H9 (cell line): ENCODE results near the gene DDAH2. TPM values are rescaled to one million over a fixed set of nuclear protein-coding genes. Genes with fewer than 3 reads are reported as not detected.

Experiments used
- DNase-seq: peaks from one replicate; pipeline ENCODE4 v3.0.0-alpha.2; 2017
- H2AFZ ChIP-seq: one replicate; pipeline ENCODE4 v1.6.1; 2013; ENCODE audit warnings: mild to moderate bottlenecking, low read length, control low read depth, moderate library complexity
- H2AK5ac ChIP-seq: 2 replicates; pipeline ENCODE4 v1.6.1; 2013; ENCODE audit warnings: low read length, control low read depth, mixed read lengths; ENCODE audit not compliant: insufficient read length
- H2BK120ac ChIP-seq: one replicate; pipeline ENCODE4 v1.6.1; 2013; ENCODE audit warnings: low read depth, mild to moderate bottlenecking, low read length, control low read depth, inconsistent platforms; ENCODE audit not compliant: poor library complexity, severe bottlenecking
- H2BK12ac ChIP-seq: 2 replicates; pipeline ENCODE4 v1.6.1; 2013; ENCODE audit warnings: low read length, control low read depth, mixed read lengths, low read depth; ENCODE audit not compliant: insufficient read length
- H2BK15ac ChIP-seq: 2 replicates; pipeline ENCODE4 v1.6.1; 2013; ENCODE audit warnings: low read depth, low read length, control low read depth
- H2BK20ac ChIP-seq: one replicate; pipeline ENCODE4 v1.6.1; 2013; ENCODE audit warnings: low read depth, mild to moderate bottlenecking, low read length, control low read depth, inconsistent platforms; ENCODE audit not compliant: poor library complexity, severe bottlenecking
- H2BK5ac ChIP-seq: 2 replicates; pipeline ENCODE4 v1.6.1; 2013; ENCODE audit warnings: low read length, control low read depth, mixed read lengths; ENCODE audit not compliant: insufficient read length
- H3K14ac ChIP-seq: 2 replicates; pipeline ENCODE4 v1.6.1; 2013; ENCODE audit warnings: low read length, control low read depth; ENCODE audit not compliant: insufficient read depth
- H3K18ac ChIP-seq: 2 replicates; pipeline ENCODE4 v1.6.1; 2013; ENCODE audit warnings: low read depth, mild to moderate bottlenecking, mixed read lengths, low read length, control low read depth; ENCODE audit not compliant: insufficient read length
- H3K23ac ChIP-seq: 2 replicates; pipeline ENCODE4 v1.6.1; 2013; ENCODE audit warnings: low read length, control low read depth, mixed read lengths, low read depth; ENCODE audit not compliant: insufficient read length
- H3K23me2 ChIP-seq: 2 replicates; pipeline ENCODE4 v1.6.1; 2013; ENCODE audit warnings: low read depth, mild to moderate bottlenecking, mixed read lengths, low read length, control low read depth; ENCODE audit not compliant: insufficient read length, poor library complexity, severe bottlenecking
- H3K27ac ChIP-seq: 2 replicates; pipeline ENCODE4 v1.5.1; 2013; ENCODE audit warnings: low read length, control low read depth, mixed read lengths, low read depth; ENCODE audit not compliant: insufficient read length
- H3K27me3 ChIP-seq: 2 replicates; pipeline ENCODE4 v1.6.1; 2013; ENCODE audit warnings: low read length, control low read depth, inconsistent platforms; ENCODE audit not compliant: insufficient read depth
- H3K4ac ChIP-seq: 2 replicates; pipeline ENCODE4 v1.6.1; 2013; ENCODE audit warnings: low read depth, mild to moderate bottlenecking, control low read depth, inconsistent platforms, low read length, moderate library complexity
- H3K4me1 ChIP-seq: 2 replicates; pipeline ENCODE4 v1.6.1; 2013; ENCODE audit warnings: low read length, control low read depth, inconsistent platforms; ENCODE audit not compliant: insufficient read depth
- H3K4me2 ChIP-seq: 2 replicates; pipeline ENCODE4 v1.6.1; 2013; ENCODE audit warnings: low read length, control low read depth, mixed read lengths; ENCODE audit not compliant: insufficient read length, insufficient read depth
- H3K56ac ChIP-seq: 2 replicates; pipeline ENCODE4 v1.6.1; 2013; ENCODE audit warnings: low read depth, mild to moderate bottlenecking, mixed read lengths, low read length, control low read depth; ENCODE audit not compliant: insufficient read length
- H3K79me1 ChIP-seq: 2 replicates; pipeline ENCODE4 v1.6.1; 2013; ENCODE audit warnings: low read depth, mild to moderate bottlenecking, moderate library complexity, low read length, control low read depth, inconsistent platforms; ENCODE audit not compliant: insufficient read depth, poor library complexity, severe bottlenecking
- H3K79me2 ChIP-seq: 2 replicates; pipeline ENCODE4 v1.6.1; 2013; ENCODE audit warnings: low read length, control low read depth, inconsistent platforms; ENCODE audit not compliant: insufficient read depth
- H3K9ac ChIP-seq: 2 replicates; pipeline ENCODE4 v1.6.1; 2013; ENCODE audit warnings: low read length, control low read depth, mixed read lengths; ENCODE audit not compliant: insufficient read length; ENCODE audit errors: extremely low read depth
- H3K9me3 ChIP-seq: one replicate; pipeline ENCODE4 v1.6.1; 2013; ENCODE audit warnings: low read depth, low read length, inconsistent platforms; ENCODE audit not compliant: control insufficient read depth
- H3T11ph ChIP-seq: one replicate; pipeline ENCODE4 v1.6.1; 2013; ENCODE audit warnings: mild to moderate bottlenecking, low read length, control low read depth, inconsistent platforms
- H4K20me1 ChIP-seq: one replicate; pipeline ENCODE4 v1.6.1; 2013; ENCODE audit not compliant: control insufficient read depth, insufficient read length, insufficient read depth
- H4K5ac ChIP-seq: 2 replicates; pipeline ENCODE4 v1.6.1; 2013; ENCODE audit warnings: low read depth, mild to moderate bottlenecking, mixed read lengths, low read length, control low read depth; ENCODE audit not compliant: insufficient read length
- H4K8ac ChIP-seq: replicated peaks from 2 replicates; pipeline ENCODE4 v1.6.1; 2013; ENCODE audit warnings: low read length, control low read depth, mixed read lengths, low read depth; ENCODE audit not compliant: insufficient read length
- H4K91ac ChIP-seq: 2 replicates; pipeline ENCODE4 v1.6.1; 2013; ENCODE audit warnings: low read depth, mild to moderate bottlenecking, moderate library complexity, mixed read lengths, low read length, control low read depth; ENCODE audit not compliant: insufficient read length
- H3K27ac Mint-ChIP-seq, 3 experiments: 2 replicates in 2 of 3; 3 replicates in 1 of 3; pipeline ENCODE4 v1.8.0; 2020 to 2021; ENCODE audit warnings: mixed read lengths in 3 of 3, mild to moderate bottlenecking in 1 of 3, moderate library complexity in 1 of 3
- H3K27me3 Mint-ChIP-seq: 2 replicates; pipeline ENCODE4 v1.8.0; 2021; ENCODE audit warnings: low read depth, mild to moderate bottlenecking, moderate library complexity, mixed read lengths
- H3K36me3 Mint-ChIP-seq, 3 experiments: 2 replicates in 2 of 3; 3 replicates in 1 of 3; pipeline ENCODE4 v1.8.0; 2020 to 2021; ENCODE audit warnings: low read depth in 3 of 3, mixed read lengths in 3 of 3; ENCODE audit not compliant: insufficient read depth in 1 of 3
- H3K4me1 Mint-ChIP-seq, 2 experiments: 2 replicates each; pipeline ENCODE4 v1.8.0; 2020; ENCODE audit warnings: mixed read lengths in 2 of 2
- H3K4me3 Mint-ChIP-seq, 2 experiments: 2 replicates in 1 of 2; 3 replicates in 1 of 2; pipeline ENCODE4 v1.8.0; 2020 to 2021; ENCODE audit warnings: mild to moderate bottlenecking in 2 of 2, mixed read lengths in 2 of 2, moderate library complexity in 1 of 2
- H3K9me3 Mint-ChIP-seq, 2 experiments: 2 replicates in 1 of 2; 3 replicates in 1 of 2; pipeline ENCODE4 v1.8.0; 2020; ENCODE audit warnings: mild to moderate bottlenecking in 2 of 2, mixed read lengths in 2 of 2, moderate library complexity in 1 of 2
- CTCF ChIP-seq: fragments of 200-600 bp; sonication (generic); conservative IDR thresholded peaks from 3 replicates; pipeline ENCODE4 v1.8.0; 2021; ENCODE audit warnings: antibody characterized with exemption, mild to moderate bottlenecking
- WGBS: extraction: QIAGEN DNeasy Blood & Tissue Kit; methylation state at CpG from one replicate; pipeline ENCODE4 v1.1.7; 2013; ENCODE audit warnings: missing lambda C conversion rate, low lambda C conversion rate, mixed read lengths; ENCODE audit not compliant: insufficient read length; ENCODE audit errors: extremely low coverage; 5-methylcytosine and 5-hydroxymethylcytosine counted together
- total RNA-seq: library from RNA; stranded (reverse); gene quantifications from 2 replicates; pipeline ENCODE4 v1.2.1, GENCODE V29; 2021

DDAH2 gene
- total RNA-seq, 1 experiment from 2014 or later = 73.2 TPM

- TF ChIP-seq CTCF = peak; percentile 97
- no peaks in the 10 kb centered on the region for H4K20me1 ChIP-seq
- H4K8ac ChIP-seq = no peak overlapping the region
- Mint-ChIP-seq H3K27me3 (no peaks in the 10 kb centered on the region; the same call in 1 of the 2 replicates), H3K27ac (peak overlapping the region in 1 of 3 experiments; percentile 25; a peak in 1 of 7 replicates), H3K36me3 (no peaks in the 10 kb centered on the region; a peak in 1 of 7 replicates), H3K9me3 (no peaks in the 10 kb centered on the region; a peak in 1 of 5 replicates), H3K4me1 (peaks cover 10 to 12% of the 10 kb centered on the region in 2 experiments), H3K4me3 (no peak overlapping the region; a peak in 1 of 5 replicates)
- H3K27ac ChIP-seq = no peak overlapping the region
- no peak overlapping the region for H3K56ac ChIP-seq
- H3K79me1 ChIP-seq = no peaks in the 10 kb centered on the region
- no peak overlapping the region for H3K4ac ChIP-seq
- no peak overlapping the region for H2BK5ac ChIP-seq
- no peak overlapping the region for H3K14ac ChIP-seq
- no peaks in the 10 kb centered on the region for H3K79me2 ChIP-seq
- no peak overlapping the region for H2BK12ac ChIP-seq
- H4K91ac ChIP-seq = no peak overlapping the region
- peak; percentile 85 for DNase-seq
- no peak overlapping the region for H3K18ac ChIP-seq
- H2BK15ac ChIP-seq = no peak overlapping the region
- H4K5ac ChIP-seq = no peak overlapping the region
- no peaks in the 10 kb centered on the region for H3K9me3 ChIP-seq
- no peak overlapping the region for H3K4me2 ChIP-seq
- H2AK5ac ChIP-seq = no peak overlapping the region
- H2AFZ ChIP-seq = no peak overlapping the region
- H3K23me2 ChIP-seq = no peaks in the 10 kb centered on the region
- H3T11ph ChIP-seq = no peak overlapping the region
- no peak overlapping the region for H2BK120ac ChIP-seq
- H3K9ac ChIP-seq = no peak overlapping the region
- H3K27me3 ChIP-seq = no peaks in the 10 kb centered on the region
- H3K4me1 ChIP-seq = no peaks in the 10 kb centered on the region
- WGBS = no CpG with 5 or more reads among the region's 12 CpGs
- no peak overlapping the region for H2BK20ac ChIP-seq
- H3K23ac ChIP-seq = no peak overlapping the region
These were observed 40.7 kb upstream of the DDAH2 start for GRCh38 chr6:31769684-31770371.
